Lower lobe of right lung (tissue), 2 donors: ENCODE data around the gene CALY. TPM values are rescaled to one million over a fixed set of nuclear protein-coding genes. Genes with fewer than 3 reads are reported as not detected.

Source experiments
- ATAC-seq, 2 donors: fragments of 200-7000 bp; cut with Tn5 transposase; one replicate each; pipeline ENCODE4 v1.9.1; 2020 to 2022; ENCODE audit warnings: mild to moderate bottlenecking in 2 of 2, moderate library complexity in 2 of 2
- DNase-seq: peaks from one replicate; pipeline ENCODE4 v3.0.0-alpha.2; 2020
- H3K27ac ChIP-seq: fragments of 200-600 bp; one replicate; pipeline ENCODE4 v1.8.0; 2022
- H3K27me3 ChIP-seq: fragments of 200-600 bp; one replicate; pipeline ENCODE4 v1.8.0; 2022; ENCODE audit warnings: low read depth
- H3K36me3 ChIP-seq: fragments of 200-600 bp; one replicate; pipeline ENCODE4 v1.8.0; 2022; ENCODE audit warnings: mild to moderate bottlenecking
- H3K4me1 ChIP-seq: fragments of 200-600 bp; one replicate; pipeline ENCODE4 v1.8.0; 2022
- H3K4me3 ChIP-seq: fragments of 200-600 bp; one replicate; pipeline ENCODE4 v1.8.0; 2022; ENCODE audit warnings: mild to moderate bottlenecking
- H3K9me3 ChIP-seq: fragments of 200-600 bp; one replicate; pipeline ENCODE4 v1.8.0; 2022
- CTCF ChIP-seq: fragments of 200-600 bp; IDR thresholded peaks from one replicate; pipeline ENCODE4 v1.8.0; 2022; ENCODE audit warnings: antibody characterized with exemption, mild to moderate bottlenecking
- intact Hi-C: fragments of 100-400 bp; cut with DNase I; formaldehyde crosslinking; loops from one replicate; pipeline ENCODE4 v1.11.0; 2022
- total RNA-seq: library from RNA; stranded (reverse); fragmentation: NEBNext Ultra II Directional; extraction: Animal tissue kit (Norgen Biotek cat#: 25700); gene quantifications from one replicate; pipeline ENCODE4 v1.2.1, GENCODE V29; 2021
- donor health status: DM: no; HTN: yes; CAD: no; lungs with severe emphysema.

Gene CALY
- total RNA-seq, 1 donor from 2014 or later = not detected

GRCh38 chr10:133312769-133313145 lies 23.9 kb downstream of the CALY start:
- intact Hi-C loops = no loop called here

GRCh38 chr10:133312016-133312768 lies 24.5 kb downstream of the CALY start:
- Histone ChIP-seq H3K9me3 (no peaks in the 10 kb centered on the region), H3K4me1 (peaks cover 15% of the 10 kb centered on the region), H3K27me3 (no peaks in the 10 kb centered on the region), H3K27ac (no peak overlapping the region), H3K4me3 (no peak overlapping the region), H3K36me3 (peaks cover 40% of the 10 kb centered on the region)
- ATAC-seq (no peak), DNase-seq (peak; percentile 39)
- intact Hi-C loops = no loop called here
- no peak for TF ChIP-seq CTCF

More at GRCh38 chr10:133312769-133313145, 23.9 kb downstream of the CALY start:
- Histone ChIP-seq H3K27ac (no peak overlapping the region), H3K9me3 (no peaks in the 10 kb centered on the region), H3K4me1 (peaks cover 10% of the 10 kb centered on the region), H3K4me3 (no peak overlapping the region), H3K27me3 (no peaks in the 10 kb centered on the region), H3K36me3 (peaks cover 40% of the 10 kb centered on the region)
- DNase-seq (peak; percentile 26), ATAC-seq (no peak)
- TF ChIP-seq CTCF = no peak

- H3K36me3 ChIP-seq = peaks cover 40% of the 10 kb centered on the region
- no peak overlapping the region for H3K27ac ChIP-seq
- peaks cover 22% of the 10 kb centered on the region for H3K4me1 ChIP-seq
- H3K9me3 ChIP-seq = no peaks in the 10 kb centered on the region
- DNase-seq (peak; percentile 11), ATAC-seq (no peak)
- no peak for TF ChIP-seq CTCF
- H3K27me3 ChIP-seq = no peaks in the 10 kb centered on the region
- intact Hi-C loops = no loop called here
- no peak overlapping the region for H3K4me3 ChIP-seq
Measured at GRCh38 chr10:133311570-133311969, 25.1 kb downstream of the CALY start.

- H3K4me3 ChIP-seq = no peak overlapping the region
- no peak overlapping the region for H3K27ac ChIP-seq
- peaks cover 40% of the 10 kb centered on the region for H3K36me3 ChIP-seq
- H3K4me1 ChIP-seq = peaks cover 28% of the 10 kb centered on the region
- no peak for DNase-seq
- intact Hi-C loops = no loop called here
- ATAC-seq = no peak
- no peak for TF ChIP-seq CTCF
- no peaks in the 10 kb centered on the region for H3K9me3 ChIP-seq
- H3K27me3 ChIP-seq = no peaks in the 10 kb centered on the region
Measured at GRCh38 chr10:133310789-133311188, 25.9 kb downstream of the CALY start.

GRCh38 chr10:133310399-133310755 lies 26.3 kb downstream of the CALY start:
- intact Hi-C loops = no loop called here
- Histone ChIP-seq H3K4me3 (no peak overlapping the region), H3K36me3 (peaks cover 40% of the 10 kb centered on the region), H3K27me3 (no peaks in the 10 kb centered on the region), H3K27ac (no peak overlapping the region), H3K9me3 (no peaks in the 10 kb centered on the region), H3K4me1 (peaks cover 28% of the 10 kb centered on the region)
- ATAC-seq (no peak), DNase-seq (no peak)
- no peak for TF ChIP-seq CTCF
